Activated T-cell treated with anti-CD3 and anti-CD28 coated beads, Interleukin-2, amount 50 U/mL, for 1 hour (primary cell): ENCODE data around the gene LEFTY2.
"Not testable (repeated sequence)": the region's sequence is repeated elsewhere in the genome, so short reads cannot be mapped to it uniquely, and the experiment has no call there.

Experiments
- DNase-seq: peaks from one replicate; pipeline ENCODE4 v3.0.0-alpha.2; 2020

LEFTY2 gene

DNA sequence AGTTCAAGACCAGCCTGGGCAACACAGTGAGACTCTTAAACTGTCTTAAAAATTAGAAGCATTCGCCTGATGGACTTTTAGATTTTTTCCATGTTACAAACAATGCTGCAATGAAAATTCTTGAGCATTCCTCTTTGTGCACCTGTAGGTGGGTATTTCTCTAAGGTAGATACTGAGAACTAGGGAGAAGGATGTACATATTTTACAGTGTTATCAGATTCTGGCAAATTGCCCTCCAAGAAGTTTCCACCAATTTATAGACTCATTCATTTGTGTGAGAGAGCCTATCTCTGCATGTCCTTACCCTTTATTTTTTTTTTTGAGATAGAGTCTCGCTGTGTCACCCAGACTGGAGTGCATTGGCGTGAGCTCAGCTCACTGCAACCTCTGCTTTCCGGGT, 12.3 kb upstream of the LEFTY2 start:
- DNase-seq = no peak

DNA sequence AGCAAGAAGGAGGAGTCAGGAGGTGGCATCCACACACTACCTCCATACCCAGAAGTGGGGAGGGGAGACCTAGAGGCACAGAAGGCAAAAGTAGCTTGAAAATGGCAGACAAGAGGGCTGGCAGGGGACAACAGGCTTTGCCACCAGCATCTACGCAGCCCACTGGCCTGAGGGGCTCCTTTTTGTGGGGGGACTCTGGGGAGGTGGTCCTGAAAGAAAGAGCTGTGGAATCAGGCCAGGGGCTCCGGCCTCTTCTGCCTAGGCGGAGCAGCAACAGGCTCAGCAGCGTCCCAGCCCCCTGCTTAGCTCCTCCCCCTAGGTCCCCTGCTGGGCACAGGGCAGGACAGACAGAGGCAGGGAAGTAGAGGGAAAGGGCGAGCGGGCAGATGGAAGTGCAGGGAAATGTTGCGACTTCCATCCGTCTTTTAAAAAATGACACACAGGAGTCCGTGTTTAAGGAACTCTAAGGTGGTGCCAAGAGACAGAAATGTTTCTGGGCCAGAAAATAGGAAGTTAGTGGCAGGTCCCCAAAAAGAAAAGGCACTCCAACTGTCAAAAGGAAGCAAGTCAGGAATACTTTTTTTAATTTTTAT, 10.0 kb upstream of the LEFTY2 start:
- no peak for DNase-seq

DNA sequence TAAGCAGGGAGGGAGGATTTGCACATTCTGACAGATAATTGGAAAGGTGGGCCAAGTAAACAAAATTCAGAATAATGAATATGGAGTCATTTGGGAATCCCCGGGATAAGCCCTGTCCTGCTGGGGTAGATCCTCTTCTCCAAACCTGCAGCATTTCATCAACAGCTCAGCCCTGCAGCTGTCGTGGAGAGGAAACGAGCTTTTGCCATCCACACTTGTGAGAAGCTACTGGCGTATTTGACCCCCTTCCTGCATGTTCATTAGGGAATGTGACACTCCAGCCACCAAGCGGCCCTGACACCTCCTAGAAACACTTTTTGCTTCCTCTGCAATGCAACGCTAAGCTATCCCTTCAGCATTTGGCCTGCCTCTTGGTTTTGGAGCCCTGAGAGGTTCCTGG, 8.0 kb upstream of the LEFTY2 start:
- DNase-seq = no peak

DNA sequence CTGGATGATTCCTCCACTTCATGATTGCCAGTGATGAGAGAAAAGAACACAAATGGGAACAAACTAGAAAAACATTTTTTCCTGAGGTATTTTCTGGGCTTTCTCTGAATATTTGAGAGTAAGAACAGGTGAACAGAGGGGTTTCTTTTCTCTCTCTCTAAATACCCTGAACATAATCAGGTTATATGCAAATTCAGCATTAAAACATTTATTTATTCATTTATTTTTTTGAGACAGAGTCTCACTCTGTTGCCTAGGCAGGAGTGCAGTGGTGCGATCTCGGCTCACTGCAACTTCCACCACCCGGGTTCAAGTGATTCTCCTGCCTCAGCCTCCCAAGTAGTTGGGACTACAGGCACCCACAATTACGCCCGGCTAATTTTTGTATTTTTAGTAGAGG, 5.8 kb upstream of the LEFTY2 start:
- no peak for DNase-seq

DNA sequence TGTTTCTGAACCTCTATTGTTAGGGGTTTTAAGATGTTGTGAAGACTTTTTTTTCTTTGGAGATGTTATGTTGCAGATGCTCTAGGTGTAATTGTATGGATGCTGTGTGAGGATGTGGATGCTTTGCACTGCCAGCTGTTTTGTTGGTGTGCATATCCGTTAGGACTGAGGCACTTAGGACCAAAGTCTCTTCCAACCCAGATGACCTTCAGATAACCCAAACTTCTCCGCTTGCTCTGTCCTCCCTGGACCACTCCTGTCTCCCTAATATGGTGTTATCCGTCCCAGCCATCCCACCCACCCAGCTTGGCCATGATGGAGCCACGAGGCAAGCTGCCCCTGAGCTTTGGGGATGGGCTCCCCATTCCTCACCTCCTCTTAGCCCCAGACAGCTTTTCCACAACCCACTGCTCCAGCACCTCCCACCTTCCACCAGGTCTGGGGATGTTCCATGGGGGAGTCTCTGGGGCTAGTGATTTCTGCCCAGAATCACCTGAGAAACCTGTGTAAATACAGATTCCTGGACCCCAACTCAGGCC, 5.1 kb upstream of the LEFTY2 start:
- DNase-seq = no peak

DNA sequence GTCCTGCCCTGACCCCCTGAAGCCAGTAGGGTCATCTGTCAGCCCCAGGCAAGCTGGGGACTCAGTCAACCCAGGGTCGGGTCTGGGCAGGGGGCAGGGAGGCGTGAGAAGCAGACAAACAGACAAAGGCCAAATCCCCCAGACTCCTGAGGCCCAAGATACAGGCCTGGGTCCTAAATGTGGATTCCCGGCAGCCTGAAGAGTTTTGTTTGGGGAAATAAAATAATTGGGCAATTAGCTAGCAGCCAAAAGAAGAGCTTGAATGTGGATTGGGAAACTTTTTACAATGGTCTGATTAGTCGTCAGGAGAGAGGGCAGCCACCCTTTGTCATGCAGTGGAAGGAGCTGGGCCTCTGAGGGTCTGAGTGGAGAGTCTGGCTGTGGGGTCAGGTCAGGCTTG, 4.5 kb upstream of the LEFTY2 start:
- no peak for DNase-seq

DNA sequence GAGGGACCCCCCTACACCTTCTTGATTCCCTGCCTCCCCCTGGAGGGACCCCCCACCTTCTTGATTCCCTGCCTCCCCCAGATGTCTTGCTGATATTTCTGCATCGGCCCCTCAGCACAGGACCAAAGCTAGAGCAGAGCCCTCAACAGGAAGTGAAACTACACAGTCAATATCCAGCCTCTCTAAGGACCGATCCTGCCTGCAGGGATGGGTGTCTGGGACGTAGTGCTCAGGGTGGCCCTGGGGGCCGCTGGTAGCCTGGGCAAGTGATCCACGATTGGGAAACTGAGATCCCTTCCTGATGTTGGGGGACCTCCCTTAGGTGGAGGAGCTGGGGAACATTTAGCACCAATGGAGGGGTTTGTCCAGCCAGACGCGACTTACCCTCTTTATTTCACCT, 3.9 kb upstream of the LEFTY2 start:
- no peak for DNase-seq

DNA sequence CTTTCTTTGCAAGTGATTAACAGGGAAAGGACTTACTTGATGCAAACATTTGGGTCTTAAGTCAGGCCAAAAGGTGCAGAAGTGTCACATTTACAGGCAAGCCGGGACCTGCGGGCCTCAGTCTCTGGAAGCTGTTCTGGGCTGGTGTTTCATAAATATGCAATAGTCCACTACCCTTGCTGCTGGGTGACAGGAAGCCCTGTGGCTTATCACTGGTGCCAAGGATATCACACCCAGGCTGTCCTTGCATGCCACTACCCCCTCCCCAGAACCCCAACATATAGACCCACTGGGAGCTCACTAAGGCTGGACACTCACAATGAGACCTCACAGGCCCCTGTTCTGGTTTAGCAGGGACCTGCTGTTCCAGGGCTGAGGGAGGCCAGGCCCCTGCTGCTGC, 3.4 kb upstream of the LEFTY2 start:
- DNase-seq = no peak

DNA sequence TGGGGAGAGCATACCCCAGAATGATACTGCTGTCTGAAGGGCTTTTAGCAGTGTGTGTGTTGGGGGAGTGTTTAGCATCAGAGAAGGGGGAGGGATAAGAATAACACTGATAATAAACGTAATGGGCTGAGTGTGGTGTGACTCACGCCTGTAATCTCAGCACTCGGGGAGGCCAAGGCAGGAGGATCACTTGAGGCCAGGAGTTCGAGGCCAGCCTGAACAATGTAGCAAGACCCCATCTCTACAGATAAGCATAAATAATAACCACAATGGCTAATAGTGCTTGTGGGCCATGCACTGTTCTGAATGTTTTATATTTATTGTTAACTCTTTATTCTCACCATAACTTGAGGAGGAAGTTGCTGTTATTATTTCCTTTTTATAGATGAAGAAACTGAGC, 2.6 kb upstream of the LEFTY2 start:
- no peak for DNase-seq

DNA sequence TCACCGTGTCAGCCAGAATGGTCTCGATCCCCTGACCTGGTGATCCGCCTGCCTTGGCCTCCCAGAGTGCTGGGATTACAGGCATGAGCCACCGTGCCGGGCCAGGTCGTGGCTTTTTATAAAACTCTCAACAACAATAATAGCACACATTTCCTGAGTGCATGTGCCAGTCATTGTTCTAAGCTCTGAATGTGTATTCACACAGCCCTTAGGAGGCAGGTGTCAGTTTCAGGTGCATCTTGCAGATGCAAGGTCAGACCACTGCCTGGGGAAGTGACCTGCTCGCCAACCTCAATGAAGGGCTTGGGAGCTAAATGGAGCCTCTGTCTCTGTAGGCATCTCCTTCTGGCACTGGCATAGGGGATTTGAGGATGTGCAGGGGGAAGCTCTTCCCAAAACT, 1.6 kb upstream of the LEFTY2 start:
- no peak for DNase-seq

DNA sequence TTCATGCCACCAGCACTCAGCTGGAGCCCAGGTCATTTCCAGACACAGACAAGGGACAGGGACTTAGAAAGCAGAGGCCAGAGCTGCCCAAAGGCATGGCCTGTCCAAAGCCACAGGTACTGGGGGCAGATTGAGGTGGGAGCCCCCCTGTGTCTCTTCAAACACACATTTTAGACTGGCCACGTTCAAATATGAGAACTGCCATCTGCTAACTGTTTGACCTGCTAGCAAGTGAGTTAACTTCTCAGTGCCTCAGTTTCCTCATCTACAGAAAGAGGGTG, 862 bp upstream of the LEFTY2 start:
- no peak for DNase-seq

DNA sequence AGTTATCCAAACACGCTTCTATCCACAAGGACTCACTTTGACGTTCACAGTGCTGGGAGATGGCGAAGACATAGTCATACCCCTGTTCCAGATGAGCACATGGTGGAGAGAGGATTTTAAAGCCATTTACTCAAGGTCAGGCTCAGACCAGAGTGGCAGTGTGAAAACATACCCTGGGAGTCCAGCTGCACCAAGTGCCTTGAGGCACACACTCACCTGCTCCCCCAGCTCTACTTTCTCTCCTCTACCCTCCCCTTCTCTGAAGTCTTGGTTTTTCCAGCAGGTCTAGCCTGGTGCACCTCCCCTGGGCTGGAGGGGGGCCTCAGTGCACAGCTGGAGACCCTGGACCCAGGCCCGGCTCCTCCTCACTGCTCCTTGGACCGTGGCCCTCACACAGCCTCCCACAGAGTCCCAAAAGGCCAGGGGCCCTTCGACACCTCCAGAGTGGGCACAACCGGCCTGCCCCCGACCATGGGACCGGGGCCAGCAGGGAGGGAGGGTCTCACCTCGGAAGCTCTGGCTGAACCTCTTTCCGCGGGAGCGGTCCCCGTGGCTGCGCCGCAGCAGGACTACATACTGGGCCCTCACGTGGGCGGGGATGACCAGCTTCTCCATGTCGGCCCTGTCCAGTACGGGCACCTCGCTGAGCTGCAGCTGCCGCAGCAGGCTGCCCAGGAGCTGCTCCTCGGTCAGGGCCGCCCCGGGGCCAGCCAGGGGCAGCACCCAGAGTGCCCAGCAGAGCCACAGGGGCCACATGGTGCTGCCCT, 452 bp downstream of the LEFTY2 start:
- DNase-seq = no peak

DNA sequence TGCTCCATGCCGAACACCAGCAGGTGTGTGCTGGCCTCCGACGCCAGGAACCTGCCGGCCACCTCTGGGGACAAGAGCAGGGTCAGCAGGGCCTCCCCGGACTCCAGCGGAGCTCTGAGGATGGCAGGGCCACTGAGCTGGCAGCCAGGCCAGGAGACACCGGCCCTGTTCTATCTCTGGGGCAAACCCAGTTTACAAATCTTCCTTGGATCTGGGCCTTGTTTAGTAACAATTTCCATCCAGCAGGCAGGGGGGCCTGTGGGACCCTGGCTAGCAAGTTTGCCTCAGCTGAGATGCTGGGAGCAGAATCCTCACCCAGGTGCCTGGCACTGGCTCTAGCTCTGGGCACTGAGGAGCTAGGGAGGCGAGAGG, 1.1 kb downstream of the LEFTY2 start:
- not testable (repeated sequence) for DNase-seq

DNA sequence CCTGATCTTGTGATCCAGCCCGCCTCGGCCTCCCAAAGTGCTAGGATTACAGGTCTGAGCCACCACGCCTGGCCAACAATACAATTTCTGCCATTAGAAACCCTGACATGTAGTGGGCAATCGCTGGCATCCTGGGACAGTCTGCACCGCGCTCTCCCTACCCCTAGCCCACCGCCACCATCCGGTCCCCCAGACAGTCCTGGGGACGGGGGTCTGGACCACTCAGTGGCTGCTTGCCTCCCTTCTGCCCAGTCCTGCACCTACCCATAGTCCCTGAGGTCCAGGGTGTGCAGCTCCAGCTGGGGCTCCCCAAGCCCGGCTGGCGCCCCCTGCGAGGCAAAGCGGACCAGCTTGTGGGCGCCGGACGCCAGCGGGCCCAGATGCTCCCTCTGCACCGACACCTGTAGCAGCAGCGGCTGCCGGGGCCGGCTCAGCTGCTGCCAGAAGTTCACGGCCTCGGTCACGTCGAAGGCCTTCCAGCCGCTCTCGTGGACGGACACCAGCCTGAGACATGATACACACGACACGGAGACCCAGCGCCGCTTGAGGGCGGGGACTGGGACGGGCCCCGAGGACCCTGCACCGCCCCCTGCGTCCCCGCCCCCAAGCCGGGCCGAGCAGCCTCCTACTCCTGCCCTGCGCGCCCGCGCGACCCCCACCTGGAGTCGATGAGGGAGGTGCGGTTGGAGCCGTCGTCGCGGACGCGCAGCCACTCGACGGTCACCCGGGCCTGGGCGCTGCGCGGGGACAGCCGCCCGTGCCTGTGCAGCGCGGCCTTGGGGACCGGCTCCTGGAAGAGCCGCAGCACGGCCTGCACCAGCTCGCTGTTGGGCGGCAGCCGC, 1.7 kb downstream of the LEFTY2 start:
- DNase-seq = not testable (repeated sequence)

DNA sequence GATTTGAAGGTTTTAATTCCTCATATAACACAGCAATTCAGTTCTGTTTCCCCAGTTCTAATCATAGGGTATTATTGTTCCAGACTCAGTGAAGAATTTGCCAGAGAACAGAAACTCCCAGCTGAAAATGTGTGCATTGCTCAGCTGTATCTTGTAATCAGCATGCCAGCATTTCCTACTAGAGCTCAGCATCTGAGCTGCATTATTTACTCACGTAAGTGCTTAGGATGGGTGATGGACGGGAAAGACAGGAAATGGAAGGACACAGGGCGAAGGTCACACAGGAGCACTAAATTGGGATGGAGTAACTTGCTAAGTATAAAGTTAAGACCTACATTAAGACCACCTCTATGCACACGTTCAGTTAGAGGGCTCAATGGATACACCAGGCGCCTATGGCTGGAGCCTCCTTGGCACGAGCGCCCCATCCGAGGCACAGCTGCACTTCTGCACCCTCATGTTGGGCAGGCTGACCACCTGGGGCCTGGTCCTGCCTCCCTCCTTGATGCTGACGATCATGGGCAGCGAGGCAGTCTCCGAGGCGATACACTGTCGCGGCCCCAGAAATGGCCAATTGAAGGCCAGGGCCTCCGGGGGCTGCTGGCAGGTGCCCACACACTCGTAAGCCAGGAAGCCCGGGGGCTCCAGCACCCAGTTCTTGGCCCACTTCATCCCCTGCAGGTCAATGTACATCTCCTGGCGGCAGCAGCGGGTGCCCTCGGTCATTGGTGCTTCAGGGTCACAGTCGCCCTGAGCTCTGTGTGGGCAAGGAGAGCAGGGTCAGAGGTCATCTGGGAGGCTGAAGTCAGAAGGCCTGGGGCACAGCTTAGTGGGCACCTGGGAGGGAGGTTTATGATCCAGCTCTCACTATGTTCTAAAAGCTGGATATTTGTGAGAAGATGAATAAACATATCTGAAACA, 3.7 kb downstream of the LEFTY2 start:
- DNase-seq = no peak

DNA sequence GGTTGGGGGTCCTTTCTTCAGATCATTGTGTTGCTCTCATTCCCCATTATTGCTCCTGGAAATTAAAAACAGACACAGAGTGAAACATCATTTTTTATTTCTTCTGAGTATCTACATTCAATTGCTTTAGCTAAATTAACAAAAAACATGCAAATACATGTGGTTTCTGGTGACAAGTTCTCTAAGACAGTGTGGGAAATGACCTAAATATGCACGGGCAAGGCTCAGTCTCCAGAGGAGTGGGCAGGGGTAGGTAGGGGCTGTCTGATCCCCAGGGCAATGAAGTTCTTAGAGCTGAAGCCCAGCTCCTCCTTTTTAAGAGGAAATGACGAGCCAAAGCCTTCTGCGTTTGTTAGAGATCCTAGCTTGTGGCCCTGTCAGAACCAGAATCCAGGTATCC, 4.5 kb downstream of the LEFTY2 start:
- no peak for DNase-seq

DNA sequence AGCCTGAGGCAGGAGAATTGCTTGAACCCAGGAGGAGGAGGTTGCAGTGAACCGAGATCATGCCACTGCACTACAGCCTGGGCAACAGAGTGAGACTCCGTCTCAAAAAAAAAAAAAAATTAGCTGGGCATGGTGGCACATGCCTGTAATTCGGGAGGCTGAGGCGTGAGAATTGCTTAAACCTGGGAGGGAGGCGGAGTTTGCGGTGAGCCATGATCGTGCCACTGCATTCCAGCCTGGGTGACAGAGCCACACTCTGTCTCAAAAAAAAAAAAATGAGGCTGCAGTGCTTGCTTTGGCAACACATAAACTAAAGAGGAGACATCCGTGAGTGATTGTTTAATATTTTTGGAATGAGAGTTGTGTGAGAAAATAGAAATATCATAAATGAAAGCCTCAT, 4.9 kb downstream of the LEFTY2 start:
- not testable (repeated sequence) for DNase-seq

DNA sequence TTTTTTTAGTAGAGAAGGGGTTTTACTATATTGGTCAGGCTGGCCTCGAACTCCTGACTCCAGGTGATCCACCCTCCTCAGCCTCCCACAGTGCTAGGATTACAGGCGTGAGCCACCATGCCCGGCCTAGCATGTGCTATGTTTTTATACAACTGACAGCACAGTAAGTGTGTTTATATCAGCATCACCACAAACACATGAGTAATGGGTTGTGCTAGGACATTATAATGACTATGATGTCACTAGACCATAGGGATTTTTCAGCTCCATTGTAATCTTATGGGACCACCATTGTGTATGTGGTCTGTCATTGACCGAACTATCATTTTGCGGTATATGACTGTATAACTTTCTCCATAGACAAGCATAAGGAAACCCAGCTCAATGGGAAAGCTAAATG, 6.3 kb downstream of the LEFTY2 start:
- no peak for DNase-seq

DNA sequence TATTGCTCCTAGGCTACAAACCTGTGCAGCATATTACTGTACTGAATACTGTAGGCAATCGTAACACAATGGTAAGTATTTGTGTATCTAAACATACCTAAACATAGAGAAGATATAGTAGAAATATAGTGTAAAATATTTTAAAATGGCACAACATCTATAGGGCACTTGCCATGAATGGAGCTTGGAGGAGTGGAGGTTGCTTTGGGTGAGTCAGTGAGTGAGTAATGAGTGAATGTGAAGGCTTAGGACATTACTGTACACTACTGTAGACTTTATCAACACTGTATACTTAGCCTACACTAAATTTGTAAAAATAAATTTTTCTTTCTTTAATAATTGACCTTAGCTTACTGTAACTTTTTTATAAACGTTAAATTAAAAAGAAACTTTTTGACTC, 7.9 kb downstream of the LEFTY2 start:
- no peak for DNase-seq

DNA sequence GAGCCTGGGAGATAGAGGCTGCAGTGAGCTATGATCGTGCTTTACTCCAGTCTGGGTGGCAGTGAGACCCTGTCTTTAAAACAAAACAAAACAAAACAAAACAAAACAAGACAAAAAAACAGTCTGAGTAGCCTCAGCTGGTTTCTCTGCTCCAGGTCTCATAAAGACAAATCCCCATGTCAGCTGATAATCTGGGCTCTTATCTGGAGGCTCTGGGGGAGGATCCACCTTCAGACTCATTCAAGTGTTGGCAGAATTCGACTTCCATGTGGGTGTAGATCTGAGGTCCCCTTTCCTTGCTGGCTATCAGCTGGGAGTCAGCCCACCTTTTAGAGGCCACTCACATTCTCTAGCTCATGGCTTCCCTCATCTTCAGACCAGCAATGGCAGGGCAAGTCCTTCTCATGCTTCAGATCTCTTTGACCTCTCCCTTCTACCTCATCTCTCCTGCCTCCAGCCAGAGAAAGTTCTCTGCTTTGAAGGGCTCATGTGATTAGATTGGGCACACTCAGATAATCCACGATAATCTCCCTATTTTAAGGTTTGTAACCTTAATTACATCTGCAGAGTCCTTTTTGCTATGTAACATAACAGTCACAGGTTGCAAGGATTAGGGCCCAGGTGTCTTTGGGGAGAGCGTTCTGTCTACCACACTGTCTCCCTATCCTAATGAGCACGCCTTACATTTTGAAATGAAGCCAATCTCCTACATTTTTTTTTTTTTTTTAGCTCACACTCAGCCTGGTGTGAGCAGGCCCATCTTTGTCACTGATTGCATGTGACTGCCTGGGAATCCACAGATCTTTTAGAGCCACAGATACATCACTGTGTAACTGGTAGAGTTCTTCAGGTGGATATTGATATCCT, 9.5 kb downstream of the LEFTY2 start:
- DNase-seq = no peak

DNA sequence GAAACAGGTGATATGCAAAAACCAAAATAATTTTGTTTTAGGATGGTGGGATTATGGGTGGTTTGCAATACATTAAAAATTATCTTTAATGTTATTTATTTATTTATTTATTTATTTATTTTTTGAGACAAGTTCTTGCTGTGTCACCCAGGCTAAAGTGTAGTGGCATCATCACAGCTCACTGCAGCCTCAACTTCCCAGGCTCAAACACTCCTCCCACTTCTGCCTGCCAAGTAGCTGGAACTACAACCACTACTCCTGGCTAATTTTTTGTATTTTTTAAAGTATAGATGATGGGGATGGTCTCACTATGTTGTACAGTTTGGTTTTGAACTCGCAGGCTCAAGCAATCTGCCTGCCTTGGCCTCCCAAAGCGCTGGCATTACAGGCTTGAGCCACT, 10.5 kb downstream of the LEFTY2 start:
- DNase-seq = no peak

DNA sequence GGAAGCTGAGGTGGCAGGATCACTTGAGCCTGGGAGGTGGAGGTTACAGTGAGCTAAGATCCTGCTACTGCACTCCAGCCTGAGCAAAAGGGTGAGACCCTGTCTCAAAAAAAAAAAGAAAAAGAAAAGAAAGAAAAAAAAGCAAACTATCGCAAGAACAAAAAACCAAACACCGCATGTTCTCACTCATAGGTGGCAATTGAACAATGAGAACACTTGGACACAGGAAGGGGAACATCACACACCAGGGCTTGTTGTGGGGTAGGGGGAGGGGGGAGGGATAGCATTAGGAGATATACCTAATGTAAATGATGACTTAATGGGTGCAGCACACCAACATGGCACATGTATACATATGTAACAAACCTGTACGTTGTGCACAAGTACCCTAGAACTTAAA, 11.6 kb downstream of the LEFTY2 start:
- DNase-seq = not testable (repeated sequence)
